Measurements from ENCODE around the gene MTHFD1L.

Gene MTHFD1L

GRCh38 chr6:150937132-150937906, 71.8 kb downstream of the MTHFD1L start:
- no peak for DNase-seq

- no peak for DNase-seq
Measured at GRCh38 chr6:150939399-150939798, 73.9 kb downstream of the MTHFD1L start.

GRCh38 chr6:150940941-150941340, 75.4 kb downstream of the MTHFD1L start:
- no peak for DNase-seq

GRCh38 chr6:150949526-150949925, 84.0 kb downstream of the MTHFD1L start:
- DNase-seq, result no peak

GRCh38 chr6:150953851-150954250, 88.3 kb downstream of the MTHFD1L start:
- DNase-seq, result no peak

GRCh38 chr6:150959166-150959565, 93.7 kb downstream of the MTHFD1L start:
- DNase-seq, result no peak

GRCh38 chr6:150962436-150962835, 96.9 kb downstream of the MTHFD1L start:
- no peak for DNase-seq

GRCh38 chr6:150964765-150965164, 99.3 kb downstream of the MTHFD1L start:
- DNase-seq, result no peak

- DNase-seq, result no peak
Measured at GRCh38 chr6:150966786-150967185, 101.3 kb downstream of the MTHFD1L start.

GRCh38 chr6:150967381-150967780, 101.9 kb downstream of the MTHFD1L start:
- DNase-seq, result no peak

GRCh38 chr6:150967910-150968309, 102.4 kb downstream of the MTHFD1L start:
- no peak for DNase-seq

- no peak for DNase-seq
Measured at GRCh38 chr6:150969901-150970300, 104.4 kb downstream of the MTHFD1L start.

- DNase-seq, result no peak
Measured at GRCh38 chr6:150971219-150971618, 105.7 kb downstream of the MTHFD1L start.

- DNase-seq, result no peak
Measured at GRCh38 chr6:150975136-150975535, 109.6 kb downstream of the MTHFD1L start.

- no peak for DNase-seq
Measured at GRCh38 chr6:150977281-150977680, 111.8 kb downstream of the MTHFD1L start.

- DNase-seq, result no peak
Measured at GRCh38 chr6:150978624-150979023, 113.1 kb downstream of the MTHFD1L start.

GRCh38 chr6:150979826-150980350, 114.4 kb downstream of the MTHFD1L start:
- DNase-seq, result no peak

GRCh38 chr6:150981095-150981494, 115.6 kb downstream of the MTHFD1L start:
- DNase-seq, result no peak

- no peak for DNase-seq
Measured at GRCh38 chr6:150981669-150982068, 116.2 kb downstream of the MTHFD1L start.

- peak; percentile 46 for DNase-seq
Measured at GRCh38 chr6:150987371-150987828, 121.9 kb downstream of the MTHFD1L start.

- DNase-seq, result no peak
Measured at GRCh38 chr6:150987855-150988464, 122.5 kb downstream of the MTHFD1L start.

GRCh38 chr6:150991487-150991886, 126.0 kb downstream of the MTHFD1L start:
- DNase-seq, result no peak

GRCh38 chr6:150992262-150992661, 126.8 kb downstream of the MTHFD1L start:
- DNase-seq, result no peak

GRCh38 chr6:150992703-150993102, 127.2 kb downstream of the MTHFD1L start:
- DNase-seq, result no peak
